Measurements from ENCODE around the gene KLK2. TPM values are rescaled to one million over a fixed set of nuclear protein-coding genes. Genes with fewer than 3 reads are reported as not detected.

The KLK2 gene
- total RNA-seq, 1 donor from 2014 or later, result not detected

GRCh38 chr19:50876456-50876855, 3.2 kb downstream of the KLK2 start:
- Histone ChIP-seq H3K27me3 (ENCODE audit: control insufficient read depth, insufficient read depth, low read length) (peaks cover 11% of the 10 kb centered on the region), H3K4me3 (ENCODE audit: low read depth, low read length) (no peak overlapping the region), H3K36me3 (ENCODE audit: control insufficient read depth, insufficient read depth, low read length) (no peaks in the 10 kb centered on the region)
- TF ChIP-seq CTCF (IDR thresholded peaks at IDR 0.05; ENCODE audit: insufficient read depth, low read length, poor library complexity, severe bottlenecking), result no peak
- no peak for DNase-seq (ENCODE audit: low read depth)

- no peak for DNase-seq (ENCODE audit: low read depth)
- no peak for TF ChIP-seq CTCF (IDR thresholded peaks at IDR 0.05; ENCODE audit: insufficient read depth, low read length, poor library complexity, severe bottlenecking)
- peaks cover 11% of the 10 kb centered on the region for H3K27me3 ChIP-seq (ENCODE audit: control insufficient read depth, insufficient read depth, low read length)
- H3K4me3 ChIP-seq (ENCODE audit: low read depth, low read length), result no peak overlapping the region
- no peaks in the 10 kb centered on the region for H3K36me3 ChIP-seq (ENCODE audit: control insufficient read depth, insufficient read depth, low read length)
These were observed 4.1 kb downstream of the KLK2 start for GRCh38 chr19:50877338-50877737.

- no peak for TF ChIP-seq CTCF (IDR thresholded peaks at IDR 0.05; ENCODE audit: insufficient read depth, low read length, poor library complexity, severe bottlenecking)
- Histone ChIP-seq H3K36me3 (ENCODE audit: control insufficient read depth, insufficient read depth, low read length) (no peaks in the 10 kb centered on the region), H3K4me3 (ENCODE audit: low read depth, low read length) (no peak overlapping the region), H3K27me3 (ENCODE audit: control insufficient read depth, insufficient read depth, low read length) (peaks cover 8% of the 10 kb centered on the region)
- DNase-seq (ENCODE audit: low read depth), result no peak
These were observed 5.6 kb downstream of the KLK2 start for GRCh38 chr19:50878851-50879250.

GRCh38 chr19:50880241-50880640, 7.0 kb downstream of the KLK2 start:
- H3K27me3 ChIP-seq (ENCODE audit: control insufficient read depth, insufficient read depth, low read length), result peaks cover 3% of the 10 kb centered on the region
- no peak for DNase-seq (ENCODE audit: low read depth)
- TF ChIP-seq CTCF (IDR thresholded peaks at IDR 0.05; ENCODE audit: insufficient read depth, low read length, poor library complexity, severe bottlenecking), result no peak
- no peaks in the 10 kb centered on the region for H3K36me3 ChIP-seq (ENCODE audit: control insufficient read depth, insufficient read depth, low read length)
- no peak overlapping the region for H3K4me3 ChIP-seq (ENCODE audit: low read depth, low read length)

GRCh38 chr19:50882188-50882587, 8.9 kb downstream of the KLK2 start:
- H3K27me3 ChIP-seq (ENCODE audit: control insufficient read depth, insufficient read depth, low read length), result no peaks in the 10 kb centered on the region
- TF ChIP-seq CTCF (IDR thresholded peaks at IDR 0.05; ENCODE audit: insufficient read depth, low read length, poor library complexity, severe bottlenecking), result no peak
- no peaks in the 10 kb centered on the region for H3K36me3 ChIP-seq (ENCODE audit: control insufficient read depth, insufficient read depth, low read length)
- DNase-seq (ENCODE audit: low read depth), result no peak
- H3K4me3 ChIP-seq (ENCODE audit: low read depth, low read length), result no peak overlapping the region

GRCh38 chr19:50889638-50890037, 16.4 kb downstream of the KLK2 start:
- H3K4me3 ChIP-seq (ENCODE audit: low read depth, low read length), result no peak overlapping the region

More at GRCh38 chr19:50889638-50890037, 16.4 kb downstream of the KLK2 start:
- Histone ChIP-seq H3K27me3 (ENCODE audit: control insufficient read depth, insufficient read depth, low read length) (peaks cover 2% of the 10 kb centered on the region), H3K36me3 (ENCODE audit: control insufficient read depth, insufficient read depth, low read length) (no peaks in the 10 kb centered on the region)
- no peak for DNase-seq (ENCODE audit: low read depth)
- TF ChIP-seq CTCF (IDR thresholded peaks at IDR 0.05; ENCODE audit: insufficient read depth, low read length, poor library complexity, severe bottlenecking), result no peak
